LoVo (cell line): Measurements from ENCODE around the gene SGTB.
"Not testable (repeated sequence)": the region's sequence is repeated elsewhere in the genome, so short reads cannot be mapped to it uniquely, and the experiment has no call there.

Experiments used
- DNase-seq: peaks from one replicate; pipeline ENCODE4 v3.0.0-alpha.2; 2016; ENCODE audit warnings: low spot score

Gene SGTB

DNA sequence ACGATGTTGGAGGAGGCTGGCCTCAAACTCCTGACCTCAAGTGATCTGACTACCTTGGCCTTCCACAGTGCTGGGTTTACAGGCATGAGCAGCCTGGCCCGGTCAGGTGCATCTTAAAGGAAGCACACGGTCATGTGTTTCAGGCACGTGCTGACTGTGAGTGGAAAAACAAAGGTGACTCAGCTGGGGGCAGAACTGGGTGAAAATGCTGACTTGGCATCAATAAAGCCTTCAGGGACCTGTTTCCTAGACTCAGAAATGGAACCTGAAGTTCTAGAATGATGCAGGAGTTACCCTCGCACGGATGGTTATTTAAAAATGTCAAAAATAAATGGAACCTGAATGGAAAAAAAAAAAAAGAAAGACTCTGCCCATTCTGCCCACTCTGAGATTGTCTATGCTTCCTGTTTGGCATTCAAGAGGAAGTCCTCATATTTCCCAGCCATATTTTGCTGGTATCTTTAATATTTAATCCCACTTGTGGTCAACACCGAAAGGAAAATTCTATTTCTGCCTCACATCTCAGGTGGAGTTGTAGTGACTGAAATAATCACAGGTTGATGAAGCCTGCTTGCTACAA, 12.4 kb upstream of the SGTB start:
- DNase-seq, result not testable (repeated sequence)

DNA sequence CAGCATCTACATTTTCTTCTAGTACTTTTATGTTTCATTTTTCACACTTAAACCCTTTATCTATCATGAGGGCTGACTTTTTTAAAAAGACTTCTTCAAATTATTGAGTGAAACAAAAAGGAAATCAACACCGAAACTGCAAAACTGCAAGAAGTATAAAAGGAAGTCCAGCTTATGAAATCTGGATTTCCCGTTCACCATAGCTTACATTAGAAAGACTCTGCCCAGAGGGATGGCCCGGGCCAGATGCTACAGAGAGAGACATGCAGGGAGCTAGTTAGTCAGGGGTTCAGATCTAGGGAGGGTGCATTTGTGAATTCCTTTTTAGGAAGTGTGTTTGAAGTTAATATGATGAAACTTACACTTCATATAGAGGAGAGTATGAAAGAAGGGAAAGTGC, 10.1 kb upstream of the SGTB start:
- not testable (repeated sequence) for DNase-seq

DNA sequence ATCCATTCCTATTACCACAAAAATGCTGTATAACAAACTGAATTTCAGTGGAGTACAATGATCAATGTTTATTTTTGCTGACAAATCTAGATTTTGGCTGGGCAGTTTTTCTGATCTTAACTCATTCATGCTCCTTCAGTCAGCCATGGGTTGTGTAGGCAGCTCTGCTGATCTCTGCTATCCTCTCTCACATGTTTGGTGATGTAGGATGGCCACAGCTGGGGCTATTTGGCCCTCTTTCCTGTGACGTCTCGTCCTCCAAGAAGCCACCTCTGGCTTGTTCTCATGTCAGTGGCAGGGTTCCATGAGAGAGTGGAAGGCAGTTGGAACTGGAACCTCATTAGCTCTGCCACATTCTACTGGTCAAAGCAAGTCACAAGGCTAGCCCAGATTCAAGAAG, 9.0 kb upstream of the SGTB start:
- no peak for DNase-seq

DNA sequence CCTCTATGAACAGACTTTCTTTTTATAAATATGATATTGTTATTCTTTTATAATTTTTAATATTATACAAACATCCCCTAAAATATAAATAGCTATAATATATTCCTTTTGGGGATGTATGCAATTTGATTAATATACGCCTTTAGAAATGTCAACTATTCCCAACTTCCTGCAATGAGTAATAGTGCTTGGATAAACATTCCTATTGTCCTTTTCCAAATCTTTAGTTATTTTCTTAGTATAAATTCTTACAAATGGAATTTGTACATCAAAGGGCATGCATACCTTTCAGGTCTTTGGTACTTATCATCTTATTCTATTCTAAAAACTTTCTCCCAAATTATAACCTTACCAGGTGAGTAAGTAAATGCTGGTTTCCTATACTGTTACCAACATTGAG, 6.3 kb upstream of the SGTB start:
- no peak for DNase-seq

DNA sequence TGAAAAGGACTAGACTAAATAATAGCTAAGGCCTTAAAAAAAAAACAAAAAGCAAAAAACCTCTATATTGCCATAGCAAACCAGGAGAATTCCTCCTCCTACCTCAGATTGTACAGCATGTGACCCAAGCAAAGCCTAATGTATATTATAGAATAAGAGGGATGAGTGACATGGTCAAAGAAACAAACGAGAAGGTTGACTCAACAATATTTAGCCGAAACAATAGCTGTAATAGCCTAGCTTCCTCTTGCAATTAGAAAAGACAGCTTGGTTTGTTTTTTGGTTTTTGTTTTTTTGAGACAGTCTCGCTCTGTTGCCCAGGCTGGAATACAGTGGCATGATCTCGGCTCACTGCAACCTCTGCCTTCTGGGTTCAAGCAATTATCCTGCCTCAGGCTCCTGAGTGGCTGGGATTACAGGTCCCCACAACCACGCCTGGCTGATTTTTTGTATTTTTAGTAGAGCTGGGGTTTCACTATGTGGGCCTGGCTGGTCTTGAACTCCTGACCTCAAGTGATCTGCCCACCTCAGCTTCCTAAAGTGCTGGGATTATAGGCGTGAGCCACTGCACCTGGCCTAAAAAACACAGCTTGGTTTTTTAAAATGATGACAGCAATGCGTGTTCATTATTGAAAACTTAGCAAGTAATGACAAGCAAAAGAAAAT, 5.7 kb upstream of the SGTB start:
- no peak for DNase-seq

DNA sequence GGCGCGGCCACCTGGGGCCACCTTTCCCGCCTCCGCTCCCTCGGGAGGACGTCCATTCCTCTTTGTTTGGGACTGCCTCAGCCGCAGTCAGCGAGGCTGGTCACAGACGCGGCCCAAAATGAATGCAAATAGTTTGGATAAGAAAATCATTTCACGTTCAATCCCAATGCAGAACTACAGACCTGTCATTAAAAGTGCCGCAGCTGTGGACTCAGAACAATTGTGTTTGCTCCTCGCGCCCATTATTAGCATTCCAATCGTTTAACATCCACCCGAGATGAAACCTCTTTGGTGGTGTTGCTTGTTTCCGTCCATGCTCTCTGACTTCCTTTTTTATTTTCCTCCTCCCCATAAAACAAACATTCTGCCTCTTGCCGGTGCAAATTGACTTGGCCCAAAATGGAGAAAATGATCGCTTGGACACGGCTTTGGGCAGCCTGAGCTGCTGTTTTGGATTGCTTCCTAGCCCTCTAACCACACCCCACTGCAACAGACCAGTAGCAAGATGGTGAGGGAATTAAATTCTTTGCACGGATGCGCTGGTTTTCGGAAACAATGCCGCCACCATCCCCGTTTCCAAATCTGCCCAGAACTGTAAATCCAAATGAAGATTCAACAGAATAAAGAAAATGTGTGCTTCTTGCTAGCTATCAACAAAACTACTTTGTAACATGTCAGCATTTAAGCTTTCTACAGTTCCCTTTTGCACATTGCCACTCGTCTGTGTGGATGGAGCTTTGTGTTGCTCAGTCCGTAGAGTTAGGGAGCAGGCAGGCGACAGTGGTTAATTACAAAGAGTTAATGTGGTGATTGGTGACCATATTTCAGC, 880 bp upstream of the SGTB start:
- peak; percentile 29 for DNase-seq

DNA sequence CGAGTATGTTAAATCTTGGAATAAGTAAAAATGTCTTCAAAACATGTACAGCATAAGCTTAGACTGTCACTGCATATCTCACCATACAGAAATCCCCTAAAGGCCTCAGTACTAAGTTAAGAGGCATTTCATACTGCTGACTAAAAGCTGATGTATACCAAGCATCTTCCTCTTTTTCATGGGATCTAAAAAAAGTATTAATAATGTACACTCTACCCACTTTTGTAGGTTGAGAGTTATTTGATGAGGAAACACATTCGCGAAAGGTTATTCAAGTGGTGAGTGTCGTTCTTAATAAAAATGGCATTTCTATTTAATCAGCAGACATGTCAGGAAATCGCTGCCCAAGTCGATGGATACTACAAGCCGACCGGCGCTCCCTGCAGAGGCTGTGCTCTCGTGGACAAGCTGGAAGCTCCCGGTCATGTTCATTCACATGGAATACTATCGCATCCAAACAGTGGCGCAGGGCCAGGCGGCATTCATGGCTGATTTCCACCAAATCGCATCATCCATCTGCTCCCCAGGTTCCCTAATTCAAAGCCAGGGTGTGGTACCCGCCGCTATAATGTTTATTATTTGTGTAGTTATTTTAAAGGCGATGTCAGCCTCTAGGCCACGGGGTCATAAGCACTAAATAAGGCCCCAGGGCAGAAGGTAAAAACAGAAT, 724 bp downstream of the SGTB start:
- DNase-seq, result peak; percentile 18

DNA sequence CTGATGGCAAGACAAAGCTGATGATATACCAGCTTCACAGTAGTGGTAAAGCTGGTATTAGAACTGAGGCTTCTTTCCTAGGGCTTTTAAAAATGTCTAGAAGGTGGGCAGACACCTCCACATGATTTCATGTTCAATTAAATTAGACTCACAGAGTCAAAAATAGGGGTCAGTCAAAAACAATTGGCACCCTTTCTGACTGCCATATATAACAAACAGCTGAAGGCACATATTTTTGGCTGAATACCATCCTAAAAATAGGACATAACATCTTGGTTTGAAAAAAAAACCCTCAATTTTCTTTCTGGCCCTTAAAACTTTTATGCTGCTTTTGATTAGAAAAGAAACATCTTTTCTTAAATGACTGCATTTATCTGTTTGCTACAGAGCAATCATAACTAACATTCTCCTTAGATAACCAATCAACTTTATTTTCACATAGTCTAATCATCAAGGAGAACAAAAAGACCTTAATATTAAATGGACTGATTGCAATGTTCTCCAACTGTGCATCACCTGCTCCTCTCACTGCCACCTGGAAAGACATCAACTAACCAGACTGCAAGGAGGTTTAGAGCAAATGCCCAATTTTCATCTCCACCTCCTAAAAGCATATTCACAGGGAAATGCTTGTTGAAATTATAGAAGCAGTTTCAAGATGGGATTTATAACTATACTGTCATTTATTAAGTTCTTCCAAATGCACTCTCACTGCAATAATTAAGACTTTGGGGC, 3.2 kb downstream of the SGTB start:
- no peak for DNase-seq

DNA sequence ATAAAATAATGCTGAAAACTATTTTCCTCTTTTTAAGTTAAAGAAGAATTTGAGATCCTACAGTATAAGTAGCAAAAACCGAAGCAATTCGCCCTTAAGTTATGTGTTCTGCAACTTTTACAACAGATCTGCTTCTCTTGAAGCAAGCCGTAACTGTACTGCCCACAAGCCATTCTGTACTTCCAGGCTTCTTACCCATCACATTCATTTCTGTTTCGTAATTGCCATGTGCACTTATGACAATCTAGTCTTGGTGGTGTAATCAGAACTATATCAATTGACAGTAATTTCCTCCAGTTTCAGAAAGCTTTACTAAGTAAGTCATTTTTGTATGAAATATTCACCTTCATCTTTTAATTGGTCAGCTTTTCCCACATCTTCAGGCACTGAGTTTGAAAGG, 13.8 kb downstream of the SGTB start:
- no peak for DNase-seq

DNA sequence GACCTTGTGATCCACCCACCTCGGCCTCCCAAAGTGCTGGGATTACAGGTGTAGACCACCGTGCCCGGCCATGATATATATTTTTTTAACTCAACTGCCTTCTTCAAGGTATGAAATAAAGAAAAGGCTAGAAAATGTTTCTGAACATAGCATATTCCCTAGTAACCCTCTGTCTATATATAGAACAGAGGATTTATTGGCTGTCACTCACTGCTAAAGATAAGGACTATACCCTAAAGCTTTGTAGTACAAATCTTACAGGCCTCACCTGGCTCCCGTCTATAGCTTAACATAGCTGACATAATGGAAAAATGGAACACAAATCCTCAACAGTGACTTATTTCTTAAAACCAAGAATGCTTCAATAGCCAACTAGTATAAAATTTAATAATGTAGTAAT, 14.2 kb downstream of the SGTB start:
- no peak for DNase-seq

DNA sequence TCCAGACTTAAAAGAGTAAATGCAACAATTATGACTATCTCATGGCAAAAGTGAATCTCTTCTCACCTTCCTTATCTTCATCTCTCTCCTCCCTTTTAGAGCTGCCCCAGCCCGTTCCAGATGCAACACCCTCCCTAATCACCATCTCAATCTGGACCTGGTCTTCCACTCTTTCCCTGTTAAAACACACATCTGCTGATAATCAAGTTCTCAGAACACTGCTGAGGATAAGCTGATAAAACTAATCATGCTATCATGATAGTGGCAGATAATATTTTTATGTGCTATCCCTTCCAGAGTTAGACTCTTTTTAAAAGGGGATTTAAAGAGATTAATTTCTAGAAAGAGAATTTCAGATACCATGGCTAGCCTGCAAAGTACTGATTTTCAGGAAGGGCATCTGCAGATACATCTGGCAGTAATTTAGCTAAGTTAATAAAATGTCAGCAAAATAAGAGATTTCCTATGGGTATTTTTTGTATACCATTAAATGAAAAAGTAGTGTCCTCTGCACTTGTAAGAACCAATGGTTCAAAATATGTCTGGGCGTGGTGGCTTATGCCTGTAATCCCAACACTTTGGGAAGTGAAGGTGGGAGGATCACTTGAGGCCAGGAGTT, 17.2 kb downstream of the SGTB start:
- no peak for DNase-seq

DNA sequence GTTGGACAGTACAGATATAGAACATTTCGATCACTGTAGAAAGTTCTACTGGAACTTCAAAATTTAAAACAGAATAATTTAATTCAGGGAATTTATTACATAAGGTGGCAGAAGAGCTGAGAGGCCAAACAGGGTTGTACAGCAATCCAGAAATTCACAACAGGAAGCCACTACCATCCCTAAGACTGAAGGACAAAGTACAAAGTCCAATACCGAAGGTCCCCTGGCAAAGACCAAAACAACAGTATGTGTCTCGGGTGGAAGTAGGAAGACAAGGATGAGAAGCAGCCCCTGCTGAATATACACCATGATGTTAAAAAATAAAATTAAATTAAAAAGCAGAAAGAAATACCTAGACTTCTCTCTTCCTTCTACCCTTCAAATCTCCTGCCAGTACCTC, 19.9 kb downstream of the SGTB start:
- peak; percentile 13 for DNase-seq

DNA sequence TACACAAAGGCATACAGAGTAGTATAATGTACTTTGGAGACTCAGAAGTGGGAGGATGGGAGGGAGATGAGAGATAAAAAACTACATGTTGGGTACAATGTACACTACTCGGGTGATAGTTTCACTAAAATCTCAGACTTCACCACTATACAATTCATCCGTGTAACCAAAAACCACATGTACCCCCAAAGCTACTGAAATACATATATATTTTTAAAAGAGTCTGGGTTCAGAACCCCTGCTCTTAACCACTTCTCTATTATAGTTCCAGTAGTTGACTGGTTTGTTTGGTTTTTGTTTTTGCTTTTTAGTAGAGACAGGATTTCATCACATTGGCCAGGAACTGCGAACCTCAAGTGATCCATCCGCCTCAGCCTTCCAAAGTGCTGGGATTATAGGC, 22.6 kb downstream of the SGTB start:
- no peak for DNase-seq

DNA sequence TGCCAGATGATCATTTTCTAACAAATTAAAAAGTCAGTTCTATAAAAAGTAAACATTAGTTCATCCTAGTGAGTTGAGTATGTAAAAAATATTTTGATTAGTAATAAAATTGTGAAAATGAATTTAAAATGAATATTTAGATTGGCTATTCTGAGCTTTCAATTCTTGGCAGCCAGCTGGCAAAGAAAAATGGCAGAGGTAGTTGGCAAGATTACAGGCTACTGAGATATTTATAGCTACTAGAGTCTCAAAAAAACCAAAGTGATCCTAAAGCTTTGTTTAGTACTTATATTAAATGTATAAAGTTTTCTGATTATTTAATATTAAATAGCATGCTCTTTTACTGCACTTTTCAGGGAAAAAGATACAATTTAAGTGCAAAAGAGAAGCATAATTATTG, 25.0 kb downstream of the SGTB start:
- DNase-seq, result no peak

DNA sequence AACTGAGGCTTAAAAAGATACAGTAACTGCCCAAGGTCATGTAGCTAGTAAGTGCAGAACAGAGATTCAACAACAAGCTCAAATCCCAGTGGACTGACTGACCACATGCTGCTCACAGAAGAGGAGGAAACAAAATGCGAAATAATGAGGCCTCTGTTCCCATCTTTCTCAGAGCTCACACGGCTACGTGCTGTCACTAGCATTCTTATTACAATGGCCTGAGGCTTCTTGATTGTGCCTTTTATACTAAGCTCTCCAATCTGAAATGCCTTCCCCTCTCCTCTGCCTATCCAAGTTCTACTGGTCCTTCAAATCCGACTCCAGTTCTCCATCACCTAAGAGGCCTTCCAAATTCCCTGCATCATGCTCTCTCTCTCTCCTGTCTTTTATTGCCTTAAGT, 26.0 kb downstream of the SGTB start:
- DNase-seq, result no peak

DNA sequence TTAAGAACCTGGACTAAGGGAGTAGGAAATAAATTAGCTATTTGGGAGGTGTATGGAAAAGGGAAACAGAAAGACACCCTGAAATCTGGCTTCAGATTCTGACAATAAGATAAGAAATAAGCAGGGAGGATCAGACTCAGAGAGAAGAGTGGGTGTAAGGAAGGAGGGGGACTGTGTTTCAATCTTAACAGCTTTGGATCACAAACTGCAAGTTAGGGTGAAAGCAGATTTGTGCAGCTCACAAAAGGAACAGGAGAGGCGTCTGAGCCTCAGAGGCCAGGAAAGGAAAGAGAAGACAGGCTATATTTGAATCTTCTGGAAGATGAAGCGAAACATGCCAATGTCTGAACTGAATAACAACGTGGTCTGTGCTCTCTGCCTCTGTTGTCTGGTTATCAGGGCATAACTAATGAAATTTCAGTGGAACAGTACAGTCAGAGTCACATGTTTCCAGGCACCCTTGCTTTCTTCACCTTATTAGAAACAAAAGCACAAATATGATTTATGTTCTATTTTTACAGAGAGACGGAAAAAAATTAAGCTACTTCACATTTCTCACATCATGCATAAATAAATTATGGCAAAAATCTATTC, 26.6 kb downstream of the SGTB start:
- no peak for DNase-seq

DNA sequence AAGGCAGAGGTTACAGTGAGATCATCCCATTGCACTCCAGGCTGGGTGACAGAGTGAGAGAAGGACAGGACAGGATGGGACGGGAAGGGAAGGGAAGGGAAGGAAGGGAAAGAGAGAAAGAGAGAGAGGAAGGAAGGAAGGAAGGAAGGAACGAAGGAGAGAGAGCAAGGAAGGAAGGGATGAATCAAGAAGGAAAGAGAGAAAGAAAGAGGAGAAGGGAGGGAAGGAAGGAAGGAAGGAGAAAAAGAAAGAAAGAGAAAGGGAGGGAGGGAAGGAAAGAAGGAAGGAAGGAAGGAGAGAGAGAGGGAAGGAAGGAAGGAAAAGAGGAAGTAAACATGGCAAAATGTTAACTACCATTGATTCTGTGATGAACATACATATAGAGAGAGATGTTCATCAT, 28.8 kb downstream of the SGTB start:
- no peak for DNase-seq

DNA sequence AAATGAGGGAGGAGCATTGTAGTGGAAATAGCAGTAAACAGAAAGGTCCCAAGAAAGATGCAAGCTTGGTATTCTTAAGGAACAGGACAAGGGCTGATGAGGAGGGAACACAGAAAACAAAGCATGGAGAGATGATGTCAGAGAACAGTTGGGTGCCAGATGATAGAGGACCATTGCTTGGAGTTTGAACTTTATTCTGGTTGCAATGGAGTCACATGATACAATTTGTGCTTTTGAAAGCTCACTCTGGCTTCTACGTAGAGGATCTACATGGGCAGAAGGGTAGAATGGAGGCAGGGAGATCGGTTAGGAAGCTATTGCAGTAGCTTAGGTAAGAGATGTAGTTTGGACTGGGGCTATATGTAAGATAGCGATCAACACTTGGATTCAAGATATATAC, 39.8 kb downstream of the SGTB start:
- DNase-seq, result no peak

DNA sequence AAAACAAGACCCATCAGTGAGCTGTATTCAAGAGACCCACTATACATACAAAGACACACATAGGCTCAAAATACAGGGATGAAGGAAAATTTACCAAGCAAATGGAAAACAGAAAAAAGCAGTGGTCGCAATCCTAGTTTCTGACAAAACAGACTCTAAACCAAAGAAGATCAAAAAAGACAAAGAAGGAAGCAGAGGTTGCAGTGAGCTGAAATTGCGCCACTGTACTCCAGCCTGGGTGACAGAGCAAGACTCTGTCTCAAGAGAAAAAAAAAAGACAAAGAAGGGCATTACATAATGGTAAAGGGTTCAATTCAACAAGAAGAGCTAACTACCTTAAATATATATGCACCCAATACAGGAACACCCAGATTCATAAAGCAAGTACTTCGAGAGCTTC, 45.9 kb downstream of the SGTB start:
- not testable (repeated sequence) for DNase-seq

DNA sequence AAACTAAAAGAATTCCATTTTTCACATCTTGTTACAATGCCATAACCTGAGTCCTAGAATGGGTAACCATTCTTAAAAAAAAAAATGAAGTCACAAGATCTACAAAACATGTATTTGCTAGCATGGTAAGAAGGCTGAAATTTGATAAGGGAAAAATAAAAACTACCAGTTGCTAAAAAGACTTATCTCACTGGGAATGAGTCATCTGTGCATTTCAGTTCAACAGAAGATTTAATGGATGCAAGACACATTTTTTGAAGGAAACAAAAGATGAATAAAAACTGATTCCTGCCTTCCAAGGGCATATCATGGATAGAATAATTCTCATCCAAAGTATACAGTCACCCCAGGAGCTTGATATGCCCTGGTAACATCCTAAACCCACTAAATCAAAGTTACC, 47.2 kb downstream of the SGTB start:
- DNase-seq, result no peak

DNA sequence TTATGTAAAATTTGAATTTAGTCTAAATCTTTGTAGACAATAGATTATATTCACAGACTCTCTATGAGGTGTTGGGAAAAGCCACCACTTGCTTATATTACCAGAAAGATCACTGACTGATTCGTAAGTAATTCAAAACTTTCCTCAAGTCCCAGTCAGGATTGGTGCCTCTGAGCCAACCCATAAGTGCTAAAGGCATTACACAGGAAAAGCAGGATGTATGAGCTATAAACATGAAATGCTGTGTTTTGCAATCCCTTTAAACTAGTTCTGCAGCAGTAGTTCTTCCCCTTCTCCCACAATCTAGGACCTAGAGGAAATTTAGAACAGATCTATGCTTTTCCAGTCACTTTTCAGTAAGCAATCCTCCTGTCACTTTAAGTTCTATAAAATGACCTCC, 49.1 kb downstream of the SGTB start:
- no peak for DNase-seq
